Measurements from ENCODE around the gene NDFIP2. TPM values are rescaled to one million over a fixed set of nuclear protein-coding genes. Genes with fewer than 3 reads are reported as not detected.
A peak's percentile ranks its signal among the peaks of the same experiment; 100 is the strongest.

NDFIP2 gene
- total RNA-seq, 1 experiment from 2014 or later, result 23.1 TPM

- Mint-ChIP-seq H3K27me3 (ENCODE audit: low read depth) (no peaks in the 10 kb centered on the region), H3K4me1 (peaks cover 10% of the 10 kb centered on the region), H3K4me3 (no peak overlapping the region), H3K36me3 (no peaks in the 10 kb centered on the region), H3K27ac (no peak overlapping the region), H3K9me3 (no peaks in the 10 kb centered on the region)
- ATAC-seq (no peak), DNase-seq (ENCODE audit: low spot score) (no peak)
- ChIA-PET POLR2A (no interaction called here), CTCF (interaction anchor here (1.2 kb wide), 1 partner anchor 7 kb away, joined by 3 read pairs; no protein-coding TSS in a partner anchor)
- TF ChIP-seq FOXK1 (CRISPR knock-in tag; IDR thresholded peaks at IDR 0.05) (no peak), ELF4 (CRISPR knock-in tag; IDR thresholded peaks at IDR 0.05; ENCODE audit: low read depth) (no peak), FOXP4 (CRISPR knock-in tag; IDR thresholded peaks at IDR 0.05) (no peak), FOXP1 (CRISPR knock-in tag; IDR thresholded peaks at IDR 0.05; ENCODE audit: borderline replicate concordance) (no peak), SMAD4 (CRISPR knock-in tag; IDR thresholded peaks at IDR 0.05) (no peak)
These were observed 67.9 kb downstream of the NDFIP2 start for GRCh38 chr13:79548902-79549301.

- TF ChIP-seq NFE2L1 (CRISPR knock-in tag; IDR thresholded peaks at IDR 0.05) (no peak), CREB1 (CRISPR knock-in tag; IDR thresholded peaks at IDR 0.05) (no peak), ETV6 (CRISPR knock-in tag; IDR thresholded peaks at IDR 0.05) (no peak), HMGXB4 (CRISPR knock-in tag; IDR thresholded peaks at IDR 0.05) (no peak), ZNF263 (CRISPR knock-in tag; IDR thresholded peaks at IDR 0.05; ENCODE audit: low read depth) (no peak), MAX (CRISPR knock-in tag; IDR thresholded peaks at IDR 0.05) (no peak), FOXP1 (CRISPR knock-in tag; IDR thresholded peaks at IDR 0.05; ENCODE audit: borderline replicate concordance) (no peak)
- POLR2A ChIA-PET, result no interaction called here
- Mint-ChIP-seq H3K36me3 (no peaks in the 10 kb centered on the region), H3K4me3 (no peak overlapping the region), H3K9me3 (no peaks in the 10 kb centered on the region), H3K27me3 (ENCODE audit: low read depth) (no peaks in the 10 kb centered on the region), H3K27ac (0 out of 2 replicates have a peak overlapping the region, but pooled peaks have one; percentile 39), H3K4me1 (peaks cover 5% of the 10 kb centered on the region)
- DNase-seq (ENCODE audit: low spot score) (no peak), ATAC-seq (no peak)
- CTCF ChIA-PET, result interaction anchor here (1.2 kb wide), 1 partner anchor 8 kb away, joined by 3 read pairs; no protein-coding TSS in a partner anchor
These were observed 68.6 kb downstream of the NDFIP2 start for GRCh38 chr13:79549355-79550106.

GRCh38 chr13:79557666-79558065 lies 76.7 kb downstream of the NDFIP2 start:
- ATAC-seq (no peak), DNase-seq (ENCODE audit: low spot score) (no peak)
- ChIA-PET CTCF (no interaction called here), POLR2A (no interaction called here)
- Mint-ChIP-seq H3K4me3 (no peak overlapping the region), H3K4me1 (no peaks in the 10 kb centered on the region), H3K36me3 (peaks cover 39% of the 10 kb centered on the region), H3K27ac (no peak overlapping the region), H3K9me3 (peaks cover 37% of the 10 kb centered on the region), H3K27me3 (ENCODE audit: low read depth) (peaks cover 6% of the 10 kb centered on the region; the same call in 1 of the 2 replicates)
- TF ChIP-seq MYBL2 (CRISPR knock-in tag; IDR thresholded peaks at IDR 0.05) (no peak), MAX (CRISPR knock-in tag; IDR thresholded peaks at IDR 0.05) (no peak), ZNF416 (CRISPR knock-in tag; IDR thresholded peaks at IDR 0.05) (no peak), ZNF532 (CRISPR knock-in tag; IDR thresholded peaks at IDR 0.05; ENCODE audit: borderline replicate concordance) (no peak), FOXJ3 (CRISPR knock-in tag; IDR thresholded peaks at IDR 0.05; ENCODE audit: borderline replicate concordance) (no peak), ZNF219 (CRISPR knock-in tag; IDR thresholded peaks at IDR 0.05; ENCODE audit: borderline replicate concordance) (no peak), ATF1 (CRISPR knock-in tag; IDR thresholded peaks at IDR 0.05) (no peak), CREM (CRISPR knock-in tag; IDR thresholded peaks at IDR 0.05) (no peak), SOX15 (CRISPR knock-in tag; IDR thresholded peaks at IDR 0.05) (no peak), ZSCAN18 (CRISPR knock-in tag; IDR thresholded peaks at IDR 0.05) (no peak)

Data from WTC11 (cell line).